HUDEP-2 (cell line): ENCODE measurements around the gene PROB1.
"Not testable (repeated sequence)": the region's sequence is repeated elsewhere in the genome, so short reads cannot be mapped to it uniquely, and the experiment has no call there.

Source experiments
- DNase-seq, 76 experiments: peaks; one replicate each; lab custom pipeline; 2025; ENCODE audit not compliant: unreplicated experiment in 76 of 76; lab: John Stamatoyannopoulos, UW

PROB1 gene

DNA sequence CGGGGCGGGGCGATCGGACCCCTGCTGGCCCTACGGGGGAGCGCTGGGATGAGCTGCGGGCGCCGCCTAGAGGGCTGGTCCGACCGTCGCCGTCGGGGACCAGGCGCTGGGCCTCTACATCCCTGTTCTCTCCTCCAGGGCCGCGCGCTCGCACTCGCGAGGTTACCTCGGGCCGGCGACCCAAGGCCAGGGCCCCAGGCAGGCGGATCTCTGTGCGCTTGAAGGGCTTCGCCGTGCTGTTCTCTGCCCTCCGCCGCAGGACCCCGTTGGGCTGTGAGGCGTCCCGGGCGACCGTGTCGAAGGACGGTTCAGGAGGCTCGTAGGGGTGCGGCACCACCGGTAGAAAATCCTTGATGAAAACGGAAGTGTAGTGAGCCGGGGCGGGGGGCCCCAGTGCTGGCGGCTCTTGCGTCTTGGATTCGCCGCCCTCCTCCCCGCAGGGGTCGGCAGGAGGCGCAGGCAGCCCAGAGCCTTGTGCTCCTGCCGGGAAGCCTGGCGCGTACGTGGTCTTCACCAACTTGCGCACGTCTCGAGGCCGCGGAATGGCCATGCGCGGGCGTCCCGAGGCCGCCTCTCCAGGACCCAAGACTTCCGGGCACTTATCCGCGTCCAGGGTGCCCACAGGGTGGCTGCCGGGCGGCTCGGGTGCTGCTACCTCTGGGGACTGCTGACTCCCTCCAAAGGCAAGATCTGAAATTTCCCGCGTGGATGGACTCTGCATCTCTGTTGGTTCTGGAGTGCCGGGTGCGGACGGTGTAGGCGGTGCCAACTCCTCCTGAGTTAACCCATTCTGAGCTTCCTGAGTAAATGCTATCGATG lies 2.0 kb downstream of the PROB1 start:
- peak in 52 of 76 experiments; percentile 16 to 67 (median 38) for DNase-seq

DNA sequence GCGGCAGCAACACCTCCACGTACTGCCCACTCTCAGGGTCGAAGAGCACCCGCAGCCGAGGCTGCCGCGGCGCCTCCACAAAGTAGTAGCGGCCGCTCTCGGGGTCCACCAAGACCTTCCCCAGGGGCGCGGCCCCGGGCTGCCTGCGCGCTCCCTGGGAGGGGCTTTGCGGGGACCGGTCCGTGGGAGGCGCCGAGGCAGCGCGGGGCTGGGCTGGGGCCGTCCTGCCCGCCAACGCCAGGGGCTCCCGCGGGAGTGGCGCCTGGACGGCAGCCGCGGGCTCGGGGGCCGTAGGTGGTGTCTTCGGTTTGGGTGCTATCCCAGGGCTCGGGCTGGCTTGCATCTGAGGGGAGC lies 2.6 kb downstream of the PROB1 start:
- no peak for DNase-seq

DNA sequence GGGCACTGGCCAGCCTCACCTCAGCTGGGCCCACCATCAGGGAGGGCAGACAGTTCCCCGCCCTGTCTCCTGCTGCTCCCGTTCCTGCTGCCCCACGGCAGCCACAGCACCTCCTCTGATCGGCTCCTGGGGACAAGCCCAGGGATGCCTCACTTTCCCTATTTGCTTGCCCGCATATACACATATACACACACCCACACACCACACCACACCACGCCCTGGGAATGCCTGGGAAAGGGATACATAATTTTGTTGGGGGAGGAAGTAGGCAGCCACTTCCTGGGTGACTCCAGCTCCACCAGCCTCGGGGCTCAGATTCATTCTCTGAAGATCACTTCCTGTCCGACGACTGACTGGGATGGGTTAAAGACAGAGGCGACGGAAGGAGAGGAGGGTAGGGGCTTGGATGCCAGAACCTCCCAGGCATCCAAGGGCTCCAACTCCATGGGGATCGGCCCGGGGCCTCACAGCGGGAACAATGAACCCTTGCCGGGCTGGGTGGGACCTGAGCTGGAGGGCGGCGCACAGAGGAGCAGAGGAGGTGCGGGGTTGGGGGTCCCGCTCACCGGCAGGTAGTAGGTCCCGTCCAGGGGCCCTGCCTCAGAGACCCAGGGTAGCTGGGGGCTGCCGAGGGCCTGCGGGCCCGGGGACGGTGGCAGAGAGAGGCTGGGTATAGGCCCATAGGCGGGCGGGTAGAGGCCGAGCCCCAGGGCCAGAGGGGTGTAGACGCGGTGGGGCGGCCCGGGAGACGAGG lies 3.2 kb downstream of the PROB1 start:
- no peak for DNase-seq

DNA sequence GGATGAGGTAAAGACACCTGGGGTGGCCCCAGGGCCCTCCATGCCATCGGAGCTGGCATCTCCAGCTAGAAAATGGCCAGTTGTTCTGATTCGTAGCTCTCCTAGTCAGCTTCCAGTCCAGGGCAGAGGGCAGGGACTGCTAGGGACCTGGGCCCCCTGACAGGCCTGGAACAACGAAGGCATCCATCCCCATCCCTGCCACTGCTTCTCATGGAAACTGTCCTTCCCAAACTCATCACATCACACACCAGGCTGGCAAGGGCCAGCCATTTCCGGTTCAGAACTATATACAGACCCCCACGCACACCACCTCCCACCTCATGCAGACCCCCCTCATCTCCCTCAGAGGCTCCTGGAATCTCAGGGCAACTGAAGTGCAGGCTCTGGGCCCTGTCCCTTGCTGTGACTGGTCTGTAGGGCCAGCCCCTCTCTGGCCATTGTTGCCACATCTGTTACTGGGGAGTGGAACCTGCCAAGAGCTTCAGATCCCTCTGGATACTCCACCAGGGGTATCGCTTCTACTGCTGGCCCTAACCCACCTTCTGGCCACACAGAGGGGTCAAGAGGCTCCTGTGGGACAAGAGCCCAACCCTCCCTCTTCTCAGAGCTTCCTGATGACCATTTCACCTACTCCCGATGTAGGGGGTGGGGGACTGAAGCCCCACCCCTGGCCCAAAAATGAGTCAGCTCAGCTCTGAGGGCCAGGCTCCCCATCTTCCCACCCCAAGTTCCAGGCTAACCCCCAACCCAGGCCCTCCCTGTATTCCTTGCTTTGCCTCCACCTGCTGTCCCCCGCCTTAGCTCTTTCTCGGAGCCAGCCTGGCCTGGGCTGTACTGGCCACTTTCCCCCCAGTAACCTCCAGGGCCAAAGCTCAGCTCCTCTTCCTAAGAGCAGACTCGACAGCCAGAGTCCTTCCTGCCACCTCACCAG lies 4.0 kb downstream of the PROB1 start:
- no peak for DNase-seq

DNA sequence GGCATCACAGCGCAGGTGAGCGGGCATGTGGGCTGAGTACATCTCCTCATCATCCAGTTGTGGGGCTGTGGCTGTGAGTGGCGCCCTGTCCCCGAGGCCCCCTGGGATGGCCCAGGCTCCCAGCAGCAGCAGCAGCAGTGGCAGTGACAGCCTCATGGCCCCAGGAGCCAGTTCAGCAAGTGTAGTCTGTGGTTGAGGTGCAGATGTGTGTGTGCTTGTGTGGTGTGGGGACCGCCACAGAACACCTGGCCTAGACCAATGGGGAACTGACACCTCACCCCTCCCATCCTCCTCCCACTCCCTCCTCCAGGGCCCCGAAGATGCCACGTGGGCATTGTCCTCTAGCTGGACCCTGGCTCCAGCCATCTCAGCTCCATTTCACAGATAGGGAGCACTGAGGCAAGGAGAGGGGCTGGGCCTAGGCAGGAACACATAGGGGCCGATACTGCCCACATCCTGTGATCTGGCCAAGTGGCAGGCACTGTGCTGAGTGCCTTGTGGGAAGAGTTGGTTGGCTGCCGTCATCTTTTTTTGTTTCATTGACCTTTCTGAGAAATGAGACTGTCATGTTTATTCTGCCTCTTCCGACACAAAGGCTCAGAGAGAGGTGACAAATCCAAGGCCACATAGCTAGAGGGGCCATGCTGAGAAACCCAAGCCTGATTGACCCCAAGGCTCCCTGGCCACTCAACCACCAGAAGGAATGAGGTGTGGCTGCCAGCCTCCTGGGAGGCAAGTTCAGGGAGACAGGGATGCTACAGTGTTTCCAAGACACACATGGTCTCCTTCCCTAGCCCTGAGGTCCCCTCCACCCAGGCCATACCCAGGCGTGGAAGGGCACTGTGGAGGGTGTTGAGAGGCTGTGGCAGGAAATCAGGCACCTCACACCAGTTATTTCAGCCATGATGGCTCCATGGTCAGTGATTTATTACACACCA lies 4.9 kb downstream of the PROB1 start, which contains the start of gene MZB1:
TSS of gene MZB1 (minus strand) at position 213 of the 938 bp plus-strand sequence. CDS start at position 156, 57 bp downstream.
- no peak for DNase-seq

DNA sequence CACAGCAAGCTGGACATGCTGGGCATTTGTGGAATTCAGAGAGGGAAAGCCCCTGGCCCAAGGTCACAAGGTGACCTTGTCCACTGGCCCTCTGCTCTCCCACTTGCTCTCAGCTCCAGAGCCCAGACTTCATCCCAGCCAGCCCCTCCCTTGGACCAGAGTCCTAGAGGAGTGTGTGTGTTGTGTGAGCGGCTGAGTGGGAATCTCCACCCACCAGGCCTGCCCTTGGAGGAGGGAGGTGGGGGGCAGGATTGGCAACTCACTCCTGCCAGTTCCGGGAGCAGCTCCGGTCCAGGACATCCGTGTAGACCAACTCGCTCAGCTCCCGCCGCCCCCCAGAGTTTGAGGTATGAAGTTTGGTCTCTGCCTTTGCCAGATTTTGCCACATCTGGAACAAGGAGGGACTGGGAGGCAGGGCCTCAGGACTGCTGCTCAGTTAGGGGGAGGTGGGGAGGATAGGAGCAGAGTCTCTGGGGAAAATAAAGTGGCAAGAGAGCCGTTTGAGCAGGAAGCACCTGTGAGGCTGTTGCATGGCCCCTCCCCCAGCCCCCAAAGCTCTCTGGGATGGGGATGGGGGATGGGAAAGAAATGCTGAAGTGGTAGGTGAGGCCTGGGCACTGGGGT lies 6.6 kb downstream of the PROB1 start:
- no peak for DNase-seq

DNA sequence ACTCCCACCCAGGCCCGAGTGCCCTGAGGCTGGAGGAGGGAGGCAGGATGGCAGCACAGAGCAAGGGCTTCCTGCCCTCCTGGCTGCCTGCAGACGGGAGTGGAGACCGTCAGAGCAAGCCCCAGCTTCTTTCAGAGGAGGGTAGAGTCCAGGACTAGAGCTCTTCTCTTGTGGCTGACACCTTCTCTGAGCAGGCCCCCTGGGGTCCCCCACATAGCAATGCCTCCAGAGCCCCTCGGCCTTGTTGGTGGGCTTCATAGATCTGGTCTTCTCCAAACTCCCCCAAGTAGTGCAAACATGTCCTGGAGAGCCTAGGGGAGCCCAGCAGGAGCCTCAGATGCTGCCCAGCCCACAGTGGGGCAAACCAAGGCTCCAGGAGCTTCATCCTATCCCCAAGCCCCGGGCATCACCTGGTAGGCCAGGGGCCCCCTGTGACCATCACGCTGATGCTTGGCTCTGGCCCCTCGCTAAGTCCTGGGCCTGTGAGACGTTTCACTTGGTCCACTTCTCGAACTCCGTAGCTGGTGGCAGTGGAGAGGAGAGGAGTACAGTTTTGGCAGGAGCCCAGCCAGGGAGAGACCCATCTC lies 7.2 kb downstream of the PROB1 start:
- no peak for DNase-seq

DNA sequence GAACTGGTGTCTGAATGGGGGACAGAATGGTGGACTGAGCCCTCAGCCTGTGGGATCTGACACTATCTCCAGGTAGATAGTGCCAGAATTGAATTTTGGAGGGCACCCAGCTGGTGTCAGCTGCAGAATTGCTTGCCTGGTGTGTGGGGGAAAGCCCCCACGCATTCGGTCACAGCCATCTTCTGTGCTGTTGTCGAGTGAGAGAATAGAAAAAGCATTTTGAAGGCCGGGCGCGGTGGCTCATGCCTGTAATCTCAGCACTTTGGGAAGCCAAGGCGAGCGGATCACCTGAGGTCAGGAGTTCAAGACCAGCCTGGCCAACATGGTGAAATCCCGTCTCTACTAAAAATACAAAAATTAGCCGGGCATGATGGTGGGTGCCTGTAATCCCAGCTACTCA lies 7.9 kb downstream of the PROB1 start:
- DNase-seq, result not testable (repeated sequence)

DNA sequence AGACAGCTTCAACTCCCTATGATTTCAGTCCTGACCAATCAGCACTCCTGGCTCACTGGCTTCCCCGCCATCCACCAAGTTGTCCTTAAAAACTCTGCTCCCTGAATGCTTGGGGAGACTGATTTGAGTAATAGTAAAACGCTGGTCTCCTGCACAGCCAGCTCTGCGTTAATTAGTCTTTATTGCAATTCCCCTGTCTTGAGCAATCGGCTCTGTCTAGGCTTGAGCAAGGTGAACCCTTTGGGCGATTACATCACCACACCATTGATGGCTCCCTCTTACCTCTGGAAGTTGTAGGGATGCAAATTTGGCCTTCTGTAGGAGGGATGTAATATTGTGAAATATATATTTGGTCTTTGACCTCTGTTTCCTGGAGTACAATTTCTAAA lies 8.9 kb downstream of the PROB1 start:
- no peak for DNase-seq

DNA sequence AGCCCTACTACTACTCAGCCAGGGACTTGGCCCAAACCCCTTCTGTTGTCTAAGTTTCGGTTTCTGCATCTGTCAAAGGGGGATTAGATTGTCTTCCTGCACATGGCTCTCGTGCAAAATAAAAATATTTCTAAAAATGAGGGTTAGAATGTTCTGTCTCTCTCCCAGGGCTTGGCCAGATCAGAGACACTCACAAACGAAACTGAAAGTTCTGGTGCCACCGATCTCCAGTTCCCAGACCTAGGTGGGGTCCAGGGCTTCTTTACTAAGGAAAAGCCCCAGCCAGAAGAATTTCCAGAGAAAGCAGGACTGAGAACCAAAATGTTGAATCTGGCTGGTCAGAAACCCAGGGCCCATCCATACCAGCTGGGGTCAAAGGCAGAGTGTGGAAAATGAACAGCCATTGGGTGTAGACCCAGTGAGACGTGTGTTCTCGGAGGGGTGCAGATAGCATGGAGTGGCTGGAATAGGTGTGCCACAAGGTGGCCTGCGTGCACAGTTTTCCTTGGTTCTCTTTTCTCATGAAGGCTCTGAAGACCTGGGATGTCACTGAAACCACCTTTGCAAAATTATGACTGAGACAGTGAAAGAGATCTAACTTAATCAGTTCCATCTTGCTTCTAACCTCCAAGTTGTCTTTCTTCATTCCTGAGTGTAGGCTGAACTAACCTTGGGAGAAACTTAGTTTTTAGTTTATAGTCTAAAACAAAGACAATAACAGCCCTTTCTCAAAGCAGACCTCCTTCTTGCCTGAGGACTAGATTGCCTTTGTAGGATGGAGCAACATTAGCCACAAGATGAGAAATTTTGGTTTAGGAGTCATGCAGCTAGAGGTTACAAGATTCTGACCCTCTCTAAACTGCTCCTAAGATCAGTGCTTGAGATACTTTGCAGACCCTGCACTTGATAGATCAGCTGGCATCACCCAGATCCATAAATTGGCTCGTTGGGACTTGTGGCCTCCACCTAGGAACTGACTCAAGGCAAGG lies 9.5 kb downstream of the PROB1 start:
- peak in 18 of 76 experiments; percentile 8 to 37 (median 20) for DNase-seq

DNA sequence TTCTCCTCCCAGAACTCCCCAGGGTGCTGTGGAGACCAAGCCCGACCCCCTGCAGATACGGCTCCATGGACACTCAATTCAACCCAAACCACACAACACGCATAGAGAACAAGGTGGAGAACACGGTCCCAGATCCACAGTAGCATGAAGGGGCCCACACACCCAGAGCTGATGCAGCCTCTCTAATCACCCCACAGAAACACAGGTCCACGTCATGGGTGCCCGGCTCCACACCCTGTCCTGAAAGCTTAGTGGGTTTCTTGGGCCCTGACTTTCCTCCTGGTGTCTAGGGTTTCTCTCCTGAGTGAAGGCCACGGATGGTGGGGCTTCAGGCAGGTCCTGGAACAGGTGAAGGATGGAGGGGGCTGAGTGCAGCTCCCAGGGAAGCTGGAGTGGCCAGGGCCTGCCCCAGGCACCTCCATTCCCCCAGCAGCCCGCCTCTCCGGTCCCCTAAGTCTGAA lies 10.3 kb downstream of the PROB1 start:
- DNase-seq, result no peak

DNA sequence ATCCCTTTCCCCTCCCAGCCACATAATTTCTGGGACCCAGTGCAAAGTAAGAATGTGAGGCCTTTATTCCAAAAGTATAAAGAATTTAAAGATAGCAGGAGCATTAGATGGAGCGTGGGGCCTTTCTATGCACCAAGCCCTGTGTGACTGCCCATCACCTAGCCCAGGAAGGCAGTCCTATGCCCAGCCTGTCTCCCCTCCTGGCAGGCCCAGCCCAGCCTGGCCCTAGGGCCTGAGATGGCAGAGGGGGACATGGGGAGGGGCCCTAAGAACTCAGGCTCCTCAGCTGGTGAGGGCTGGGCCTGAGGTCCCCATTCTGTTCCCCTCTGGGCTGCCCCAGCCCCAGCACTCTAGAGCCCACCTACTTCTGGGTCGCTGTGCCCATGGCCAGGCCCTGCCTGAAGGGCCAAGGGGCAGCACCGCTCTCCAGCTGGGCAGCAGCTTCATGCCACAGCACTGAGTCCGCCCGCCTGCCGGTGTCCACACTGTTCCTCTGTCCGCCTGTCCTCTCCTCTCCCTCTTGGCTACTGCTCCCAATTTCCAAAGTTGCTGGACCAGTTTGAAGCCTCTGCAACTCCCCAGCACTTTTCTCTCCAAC lies 10.8 kb downstream of the PROB1 start:
- DNase-seq, result no peak

DNA sequence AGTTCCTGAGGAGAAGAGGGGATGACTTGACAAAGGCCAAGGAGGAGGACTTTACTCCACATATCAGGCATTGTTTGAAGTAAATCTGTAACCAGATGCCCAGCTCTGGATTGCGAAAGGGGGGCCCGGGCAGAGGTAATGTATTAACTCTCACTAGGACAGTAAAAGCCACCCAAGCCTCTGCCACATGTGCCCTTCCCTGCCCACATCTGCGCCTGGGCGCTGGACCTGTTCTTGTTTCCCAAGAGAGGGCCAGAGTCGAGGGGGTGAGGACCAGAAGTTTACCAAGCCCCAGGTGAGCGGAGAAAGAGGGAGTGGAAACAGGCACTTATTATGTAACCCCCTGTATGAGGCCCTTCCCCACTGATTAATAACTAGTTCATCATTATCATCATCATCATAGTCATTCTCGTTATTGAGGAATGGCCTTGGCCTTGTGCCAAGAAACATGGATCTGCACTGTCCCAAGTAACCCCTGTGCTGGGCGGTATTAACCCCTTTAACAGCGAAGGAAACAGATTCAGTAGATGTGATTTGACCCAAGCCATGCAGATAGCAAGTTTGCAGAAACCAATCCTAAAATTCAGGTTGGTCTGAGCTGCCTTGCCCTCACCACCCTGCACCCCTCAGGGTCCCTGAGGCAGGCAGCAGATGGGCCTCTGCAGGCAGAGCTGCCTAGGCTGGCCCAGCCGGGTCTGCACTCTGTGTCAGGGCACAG lies 11.5 kb downstream of the PROB1 start, which contains the start of gene SLC23A1:
TSS of gene SLC23A1 (minus strand) at position 23 of the 718 bp plus-strand sequence. CDS start 44 bp downstream, outside the sequence.
- DNase-seq, result no peak

DNA sequence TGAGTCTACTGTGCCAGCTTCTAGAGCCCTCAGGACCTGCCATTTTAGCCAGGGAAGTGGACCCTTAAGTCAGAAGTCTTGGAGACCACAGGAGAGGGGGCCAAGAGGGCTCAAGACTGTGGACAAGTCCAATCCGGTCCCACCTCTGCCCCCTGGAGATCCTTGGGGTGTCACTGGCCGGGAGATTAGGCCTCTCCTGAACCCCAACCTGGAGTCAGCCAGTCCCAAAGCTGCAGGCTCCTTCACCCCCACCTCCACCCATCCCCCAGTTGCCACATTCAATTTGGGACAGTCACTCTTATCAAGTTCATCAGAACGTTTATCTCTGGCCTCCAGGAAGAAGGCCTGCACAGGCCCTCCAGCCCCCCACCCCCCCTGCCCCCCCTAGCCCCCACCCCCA lies 12.1 kb downstream of the PROB1 start:
- no peak for DNase-seq

DNA sequence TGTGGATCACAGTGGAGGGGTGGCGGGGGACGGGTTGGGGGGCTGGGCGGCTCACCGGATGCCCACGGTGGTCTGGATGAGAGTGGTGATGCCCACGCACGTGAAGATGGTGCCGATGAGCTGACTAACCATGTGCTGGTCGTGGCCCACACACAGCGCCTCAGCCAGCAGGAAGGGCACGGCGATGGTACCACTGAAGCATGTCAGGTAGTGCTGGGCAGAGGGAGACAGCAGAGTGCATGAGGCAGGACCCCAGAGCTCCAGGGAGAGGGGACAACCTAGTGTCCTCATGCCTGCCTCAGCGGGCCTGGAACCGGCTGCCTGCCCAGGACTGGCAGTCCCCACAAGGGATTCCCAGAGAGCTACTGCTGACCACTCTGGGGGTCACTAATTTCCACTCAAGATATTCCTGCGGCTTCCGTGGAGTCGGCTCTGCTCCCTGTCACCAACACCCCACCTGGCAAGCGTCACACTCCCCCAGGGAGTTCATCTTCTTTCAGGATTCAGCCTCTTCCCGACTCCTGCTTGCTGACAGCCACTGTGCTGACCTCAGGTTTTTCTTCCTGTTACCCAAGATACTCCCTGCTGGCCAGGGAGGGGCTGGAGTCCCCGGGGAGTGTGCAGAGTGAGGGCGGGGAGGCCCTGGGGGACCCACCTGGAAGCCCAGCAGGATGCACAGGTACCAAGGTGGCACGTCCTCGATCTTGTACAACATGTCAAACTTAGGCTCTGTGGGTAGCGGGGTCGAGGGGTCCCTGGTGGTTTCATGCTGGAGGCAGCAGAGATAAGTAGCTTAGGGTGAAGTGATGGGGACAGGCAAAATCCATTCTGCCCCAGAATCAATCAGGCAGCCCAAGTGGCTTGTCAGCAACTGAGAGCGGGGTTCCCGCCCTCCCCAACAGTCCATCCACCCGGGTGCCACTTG lies 12.8 kb downstream of the PROB1 start:
- no peak for DNase-seq
